Stomach (tissue), 9 donors: ENCODE results near the gene CDH5. TPM values are rescaled to one million over a fixed set of nuclear protein-coding genes. Genes with fewer than 3 reads are reported as not detected.
A peak's percentile ranks its signal among the peaks of the same experiment; 100 is the strongest.

Source experiments
- DNase-seq, 2 donors: peaks; one replicate each; pipeline versions ENCODE4 v3.0.0 to v3.0.0-alpha.2; 2013 to 2019
- H3K27ac ChIP-seq, 5 donors: fragments of 200-600 bp in 4 of 5; sonication (generic) in 4 of 5; one replicate each; pipeline ENCODE4 v1.5.1; 2013 to 2019; ENCODE audit warnings: mild to moderate bottlenecking in 1 of 5, moderate library complexity in 1 of 5
- H3K27me3 ChIP-seq, 3 donors: fragments of 200-600 bp; sonication (generic); one replicate each; pipeline ENCODE4 v1.5.1; 2017 to 2019; ENCODE audit warnings: mixed run types in 1 of 3
- H3K36me3 ChIP-seq, 4 donors: fragments of 200-600 bp; sonication (generic); 1 replicate in 3 of 4; 2 replicates in 1 of 4; pipeline ENCODE4 v1.5.1; 2016 to 2019
- H3K4me1 ChIP-seq, 4 donors: fragments of 200-600 bp; sonication (generic); one replicate each; pipeline ENCODE4 v1.5.1; 2016 to 2019
- H3K4me3 ChIP-seq, 4 donors: fragments of 200-600 bp; sonication (generic) in 3 of 4; one replicate each; pipeline ENCODE4 v1.5.1; 2016 to 2019; ENCODE audit warnings: mild to moderate bottlenecking in 1 of 4
- H3K9me3 ChIP-seq, 4 donors: fragments of 200-600 bp; sonication (generic); one replicate each; pipeline ENCODE4 v1.5.1; 2016 to 2019
- CTCF ChIP-seq, 7 experiments: fragments of 450-650 bp in 4 of 7; fragments of 200-600 bp in 3 of 7; sonication (generic) in 3 of 7; IDR thresholded peaks; one replicate each; pipeline ENCODE4 v1.5.1; 2016 to 2019; ENCODE audit warnings: antibody characterized with exemption in 7 of 7, control low read depth in 2 of 7, mild to moderate bottlenecking in 1 of 7
- EP300 ChIP-seq: sonication (generic); formaldehyde crosslinking; IDR thresholded peaks from one replicate; pipeline ENCODE4 v1.6.1; 2017; ENCODE audit warnings: antibody characterized with exemption
- POLR2A ChIP-seq, 4 donors: fragments of 450-650 bp; IDR thresholded peaks; one replicate each; pipeline ENCODE4 v1.6.1; 2016; ENCODE audit warnings: antibody characterized with exemption in 4 of 4, control low read depth in 2 of 4, mild to moderate bottlenecking in 1 of 4, moderate library complexity in 1 of 4
- POLR2AphosphoS5 ChIP-seq, 3 donors: sonication (generic); formaldehyde crosslinking; IDR thresholded peaks; one replicate each; pipeline ENCODE4 v1.6.1; 2016; ENCODE audit warnings: antibody characterized with exemption in 3 of 3
- WGBS, 5 donors: extraction: QIAGEN DNeasy Blood & Tissue Kit in 3 of 5; methylation state at CpG; one replicate each; pipeline versions ENCODE4 v1.1.5 to v1.1.7; 2013 to 2018; 5-methylcytosine and 5-hydroxymethylcytosine counted together
- intact Hi-C: fragments of 100-400 bp; cut with DNase I; formaldehyde crosslinking; loops from one replicate; pipeline ENCODE4 v1.15.1; 2023; ENCODE audit warnings: low total_unique reads
- polyA plus RNA-seq, 3 donors: library from polyadenylated mRNA; stranded (reverse); fragments of 200-250 nt; gene quantifications; one replicate each; pipeline ENCODE4 v1.2.3, GENCODE V29; 2013
- total RNA-seq, 5 donors: library from RNA; depleted of rRNA; stranded (reverse); fragments of >200 nt; gene quantifications; one replicate each; pipeline versions ENCODE4 v1.1.0 to v1.2.3, GENCODE V29; 2014 to 2016
- donor health status: healthy with polysubstance abuse.
- donor health status: Bipolar disorder and iron deficiency.
- donor health status: healthy.

The CDH5 gene
- total and polyA plus RNA-seq, 8 donors = 2.4 to 46.9 (median 17.2) TPM

- TF ChIP-seq POLR2A (IDR thresholded peaks at IDR 0.05) = no peak
- TF ChIP-seq EP300 = no peak
- no peak for TF ChIP-seq POLR2AphosphoS5 (IDR thresholded peaks at IDR 0.05)
- TF ChIP-seq CTCF (IDR thresholded peaks at IDR 0.05) = no peak
- H3K27ac ChIP-seq = no peak overlapping the region
- 58 to 73% (median 70%) methylated on average over 9 of the region's 9 CpGs for WGBS, 5 donors
- peak in 1 of 2 donors; percentile 67 for DNase-seq
- peaks cover 0 to 6% (median 3%) of the 10 kb centered on the region in 4 donors for H3K9me3 ChIP-seq
- H3K36me3 ChIP-seq = no peaks in the 10 kb centered on the region
- intact Hi-C loops = no loop called here
- H3K4me1 ChIP-seq = peaks cover 0 to 7% (median 0%) of the 10 kb centered on the region in 4 donors
- peaks cover 0 to 17% (median 0%) of the 10 kb centered on the region in 3 donors for H3K27me3 ChIP-seq
- no peak overlapping the region for H3K4me3 ChIP-seq
Observed at GRCh38 chr16:66337463-66338188, 28.9 kb upstream of the CDH5 start.

GRCh38 chr16:66342294-66342900 is 24.1 kb upstream of the CDH5 start:
- Histone ChIP-seq H3K4me3 (no peak overlapping the region), H3K4me1 (no peaks in the 10 kb centered on the region), H3K27me3 (peaks cover 0 to 31% (median 0%) of the 10 kb centered on the region in 3 donors), H3K36me3 (no peaks in the 10 kb centered on the region), H3K27ac (no peak overlapping the region), H3K9me3 (no peaks in the 10 kb centered on the region)
- WGBS, 5 donors = 48 to 73% (median 59%) methylated on average over 9 of the region's 9 CpGs
- DNase-seq = peak in 1 of 2 donors; percentile 51
- intact Hi-C loops = no loop called here
- TF ChIP-seq EP300 = no peak
- peak in 3 of 7 experiments; percentile 14 to 40 (median 37) for TF ChIP-seq CTCF (IDR thresholded peaks at IDR 0.05)
- no peak for TF ChIP-seq POLR2AphosphoS5 (IDR thresholded peaks at IDR 0.05)

- peak in 1 of 2 donors; percentile 75 for DNase-seq
- intact Hi-C loops = no loop called here
- Histone ChIP-seq H3K4me3 (no peak overlapping the region), H3K4me1 (no peaks in the 10 kb centered on the region), H3K36me3 (no peaks in the 10 kb centered on the region), H3K9me3 (no peaks in the 10 kb centered on the region), H3K27ac (no peak overlapping the region), H3K27me3 (peaks cover 0 to 37% (median 0%) of the 10 kb centered on the region in 3 donors)
- peak in 5 of 7 experiments; percentile 13 to 86 (median 42) for TF ChIP-seq CTCF (IDR thresholded peaks at IDR 0.05)
- no peak for TF ChIP-seq POLR2A (IDR thresholded peaks at IDR 0.05)
- 56 to 70% (median 67%) methylated on average over 12 to 14 of the region's 14 CpGs for WGBS, 5 donors
Observed at GRCh38 chr16:66344533-66345145, 21.9 kb upstream of the CDH5 start.

- peaks cover 0 to 49% (median 0%) of the 10 kb centered on the region in 3 donors for H3K27me3 ChIP-seq
- TF ChIP-seq CTCF (IDR thresholded peaks at IDR 0.05) (no peak), EP300 (no peak), POLR2A (IDR thresholded peaks at IDR 0.05) (no peak), POLR2AphosphoS5 (IDR thresholded peaks at IDR 0.05) (no peak)
- WGBS, 5 donors = 71 to 86% (median 81%) methylated on average over 2 of the region's 2 CpGs
- H3K36me3 ChIP-seq = no peaks in the 10 kb centered on the region
- no peaks in the 10 kb centered on the region for H3K4me1 ChIP-seq
- no peak for DNase-seq
- no peaks in the 10 kb centered on the region for H3K9me3 ChIP-seq
- intact Hi-C loops = no loop called here
- no peak overlapping the region for H3K27ac ChIP-seq
- H3K4me3 ChIP-seq = no peak overlapping the region
Observed at GRCh38 chr16:66346221-66346620, 20.3 kb upstream of the CDH5 start.
